HG02642 (cell line): ENCODE results near the gene SLCO4A1.

Source experiments
- ATAC-seq: cut with Tn5 transposase; IDR thresholded peaks from one replicate; pipeline ENCODE4 v1.9.1; 2021; ENCODE audit warnings: mild to moderate bottlenecking; ENCODE audit not compliant: unreplicated experiment, poor library complexity

The SLCO4A1 gene

DNA sequence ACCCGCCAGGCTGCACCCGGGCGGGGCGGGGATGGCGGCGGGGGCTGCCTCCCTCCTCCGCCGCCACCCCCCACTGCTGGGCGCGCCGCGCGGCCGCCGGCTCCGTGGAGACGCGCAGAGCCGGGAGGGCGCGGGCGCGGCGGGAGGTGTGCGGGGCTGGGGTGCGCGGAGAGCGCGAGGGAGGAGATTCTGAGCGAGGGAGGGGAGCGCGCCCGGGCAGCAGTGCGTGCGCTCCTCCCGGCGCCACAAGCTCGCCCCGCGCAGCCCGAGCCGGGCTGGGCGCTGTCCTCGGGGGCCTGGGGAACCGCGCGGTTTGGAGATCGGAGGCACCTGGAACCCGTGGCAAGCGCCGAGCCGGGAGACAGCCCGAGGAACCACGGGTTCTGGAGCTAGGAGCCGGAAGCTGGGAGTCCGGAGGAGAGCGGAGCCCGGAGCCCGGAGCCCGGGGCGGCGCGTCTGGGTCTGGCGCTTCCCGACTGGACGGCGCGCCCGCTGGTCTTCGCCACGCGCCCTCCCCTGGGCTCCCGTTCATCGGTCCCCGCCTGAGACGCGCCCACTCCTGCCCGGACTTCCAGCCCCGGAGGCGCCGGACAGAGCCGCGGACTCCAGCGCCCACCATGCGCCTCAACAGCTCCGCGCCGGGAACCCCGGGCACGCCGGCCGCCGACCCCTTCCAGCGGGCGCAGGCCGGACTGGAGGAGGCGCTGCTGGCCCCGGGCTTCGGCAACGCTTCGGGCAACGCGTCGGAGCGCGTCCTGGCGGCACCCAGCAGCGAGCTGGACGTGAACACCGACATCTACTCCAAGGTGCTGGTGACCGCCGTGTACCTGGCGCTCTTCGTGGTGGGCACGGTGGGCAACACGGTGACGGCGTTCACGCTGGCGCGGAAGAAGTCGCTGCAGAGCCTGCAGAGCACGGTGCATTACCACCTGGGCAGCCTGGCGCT lies 66.6 kb downstream of the SLCO4A1 start, which contains the start of gene NTSR1:
NTSR1 (plus strand) TSS at position 246 of the 946 bp plus-strand sequence; CDS start at position 618, 372 bp downstream.
- ATAC-seq = no peak

DNA sequence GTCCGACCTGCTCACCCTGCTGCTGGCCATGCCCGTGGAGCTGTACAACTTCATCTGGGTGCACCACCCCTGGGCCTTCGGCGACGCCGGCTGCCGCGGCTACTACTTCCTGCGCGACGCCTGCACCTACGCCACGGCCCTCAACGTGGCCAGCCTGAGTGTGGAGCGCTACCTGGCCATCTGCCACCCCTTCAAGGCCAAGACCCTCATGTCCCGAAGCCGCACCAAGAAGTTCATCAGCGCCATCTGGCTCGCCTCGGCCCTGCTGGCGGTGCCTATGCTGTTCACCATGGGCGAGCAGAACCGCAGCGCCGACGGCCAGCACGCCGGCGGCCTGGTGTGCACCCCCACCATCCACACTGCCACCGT lies 67.2 kb downstream of the SLCO4A1 start:
- no peak for ATAC-seq

DNA sequence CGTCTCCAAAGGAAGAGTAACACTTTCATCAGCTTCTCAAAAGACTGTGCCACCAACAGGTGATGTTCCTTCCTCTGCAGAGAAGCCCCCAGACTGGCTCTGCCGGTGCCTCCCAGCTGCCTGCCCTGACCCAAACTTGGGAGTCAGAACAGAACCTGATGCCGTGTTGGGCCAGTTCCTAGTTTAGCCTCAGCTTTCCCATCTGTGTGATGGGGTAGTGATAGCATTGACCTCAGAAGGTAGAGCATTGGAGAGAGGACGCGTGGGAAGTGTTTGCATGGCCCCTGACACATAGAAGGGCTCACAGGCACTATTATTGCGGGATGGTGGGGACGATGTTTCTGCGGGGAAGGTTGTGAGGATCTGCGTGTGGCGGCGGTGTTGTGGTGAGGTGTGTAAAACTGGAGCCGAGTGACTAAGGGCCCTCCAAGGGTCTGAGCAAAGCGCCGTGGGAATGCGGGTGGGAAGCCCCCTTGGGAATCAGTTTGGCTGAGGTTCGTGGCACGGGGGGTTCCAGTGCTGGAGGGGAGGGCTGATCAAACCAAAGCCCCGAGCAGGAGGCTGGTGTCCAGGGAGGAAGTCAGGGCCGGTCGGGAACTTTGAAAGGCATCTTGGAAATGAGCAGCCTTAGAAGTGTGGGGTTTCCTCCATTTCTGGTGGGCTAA lies 68.0 kb downstream of the SLCO4A1 start:
- no peak for ATAC-seq

DNA sequence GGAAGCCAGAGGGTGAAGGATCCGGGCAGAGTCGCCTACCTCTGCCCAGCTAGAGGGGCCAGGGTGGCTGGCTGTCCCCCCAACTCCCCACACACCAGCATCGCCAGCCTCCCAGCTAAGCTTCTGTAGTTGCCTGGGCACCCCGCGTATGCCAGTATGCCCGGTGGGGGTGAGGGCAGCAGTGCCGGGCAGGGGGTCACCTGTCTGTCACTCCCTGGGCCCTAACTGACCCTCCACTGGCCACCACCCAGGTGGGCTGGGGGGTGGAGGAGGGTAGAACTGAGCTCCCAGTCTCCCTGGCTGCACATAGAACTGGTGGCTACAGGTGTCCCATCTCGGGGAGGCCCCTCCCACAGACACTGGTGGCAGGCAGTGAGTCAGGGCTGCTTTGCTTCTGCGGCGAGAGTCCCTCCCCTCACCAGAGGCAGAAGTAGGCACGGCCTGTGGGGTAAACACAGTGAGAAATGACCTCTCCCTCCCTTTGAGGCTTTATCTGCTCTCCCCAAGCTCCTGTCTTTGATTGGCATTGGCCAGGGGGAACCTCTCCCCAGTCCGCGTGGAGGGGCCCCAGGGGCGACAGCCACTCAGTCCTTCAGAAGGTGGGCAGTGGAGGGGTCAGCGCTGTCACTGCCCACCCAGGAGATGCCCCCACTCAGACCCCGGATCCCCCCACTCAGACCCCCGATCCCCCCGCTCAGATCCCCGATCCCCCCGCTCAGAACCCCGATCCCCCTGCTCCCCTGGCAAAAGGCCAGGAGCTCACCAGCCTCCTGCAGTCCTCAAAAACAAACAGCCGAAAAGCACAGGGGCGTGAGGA lies 68.8 kb downstream of the SLCO4A1 start:
- no peak for ATAC-seq

DNA sequence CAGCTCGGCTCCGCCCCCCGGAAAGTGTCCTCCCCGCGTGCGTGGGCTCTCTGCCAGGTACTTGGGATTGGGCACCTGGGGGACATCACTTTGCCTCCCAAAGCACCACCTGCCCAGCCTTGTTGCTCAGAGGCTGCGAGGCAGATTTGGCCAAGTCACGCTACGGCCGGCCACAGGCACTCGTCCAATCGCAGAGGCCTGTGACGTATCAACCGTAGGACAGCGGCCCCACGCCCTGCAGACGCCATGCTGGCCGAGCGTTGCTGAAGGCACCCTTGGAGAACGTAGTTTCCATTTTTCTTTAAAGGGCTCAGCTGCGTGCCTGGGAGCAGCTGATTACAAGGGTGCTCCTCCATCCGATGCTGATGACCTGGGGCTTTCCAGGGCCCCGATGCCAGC lies 69.4 kb downstream of the SLCO4A1 start:
- no peak for ATAC-seq

DNA sequence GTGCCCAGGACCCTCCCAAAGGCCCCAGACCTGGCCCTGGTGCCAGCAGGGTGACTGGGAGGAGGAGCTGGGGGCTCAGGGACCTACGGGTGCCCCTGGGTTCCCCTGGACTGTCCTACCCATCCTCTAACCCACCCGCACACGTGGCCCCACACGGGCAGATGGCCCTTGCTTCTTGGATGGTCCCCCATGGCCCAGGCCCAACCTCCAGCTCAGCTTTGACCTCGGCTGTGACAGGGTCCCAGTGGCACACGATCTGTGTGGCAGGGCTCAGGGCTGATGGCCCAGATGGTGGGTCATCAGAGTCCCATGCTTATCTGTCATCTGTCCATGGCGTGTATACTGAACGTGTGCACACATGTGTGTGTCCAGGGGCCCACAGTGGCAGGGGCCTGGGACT lies 70.3 kb downstream of the SLCO4A1 start:
- ATAC-seq = no peak

DNA sequence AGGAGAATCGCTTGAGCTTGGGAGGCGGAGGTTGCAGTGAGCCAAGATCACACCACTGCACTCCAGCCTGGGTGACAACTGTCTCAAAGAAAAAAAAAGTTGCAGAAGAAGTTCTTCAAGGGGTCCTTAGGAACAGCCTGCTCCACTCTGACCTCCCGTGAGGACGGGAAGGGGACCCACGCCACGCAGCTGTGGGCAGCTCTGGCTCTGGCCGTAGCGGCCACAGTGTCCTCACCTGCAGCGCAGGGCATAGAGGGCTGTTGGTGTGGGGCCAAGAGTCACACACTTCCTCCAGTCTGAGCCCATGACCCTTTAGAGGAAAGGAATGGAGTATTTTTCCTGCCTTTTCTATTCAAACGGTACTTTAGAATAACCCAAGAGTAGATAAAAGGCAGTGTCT lies 71.7 kb downstream of the SLCO4A1 start:
- ATAC-seq = no peak

DNA sequence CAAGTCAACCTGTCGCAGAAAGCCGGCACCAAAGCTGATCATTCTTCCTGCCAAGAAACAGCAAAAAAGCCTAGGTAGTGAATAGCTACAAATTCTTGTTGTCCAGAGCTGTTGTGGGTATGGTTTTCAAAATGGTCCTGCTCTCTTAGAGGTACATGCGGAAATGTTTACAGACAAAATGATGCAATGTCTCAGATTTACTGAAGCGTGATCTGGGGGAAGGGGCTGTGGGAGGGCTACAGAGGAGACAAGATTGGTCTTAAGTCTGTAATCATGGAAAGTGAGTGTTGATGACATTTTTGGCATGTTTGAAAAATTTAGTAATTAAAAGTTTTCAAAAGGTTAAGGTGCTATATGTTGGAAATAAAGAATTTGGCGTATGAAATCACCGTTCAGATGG lies 72.5 kb downstream of the SLCO4A1 start:
- no peak for ATAC-seq

DNA sequence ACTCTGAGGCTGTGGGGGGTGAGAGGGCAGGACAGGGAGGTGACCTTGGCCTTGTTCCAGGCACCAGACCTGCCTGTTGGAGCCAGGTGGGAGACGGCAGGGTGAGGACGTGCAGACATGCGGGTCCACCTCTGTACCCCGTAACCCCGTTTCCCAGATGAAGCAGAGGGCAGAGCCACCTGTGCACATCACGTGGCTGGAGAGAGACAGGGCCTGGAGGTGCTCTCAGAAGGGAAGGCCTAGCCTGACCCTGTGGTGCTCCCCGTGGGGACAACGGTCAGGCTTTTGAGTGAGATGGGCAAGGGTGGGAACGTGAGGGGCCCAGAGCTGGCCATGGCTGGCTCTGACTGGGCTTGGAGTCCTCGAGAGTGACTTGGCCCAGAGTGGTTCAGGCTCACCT lies 72.9 kb downstream of the SLCO4A1 start:
- ATAC-seq = no peak

DNA sequence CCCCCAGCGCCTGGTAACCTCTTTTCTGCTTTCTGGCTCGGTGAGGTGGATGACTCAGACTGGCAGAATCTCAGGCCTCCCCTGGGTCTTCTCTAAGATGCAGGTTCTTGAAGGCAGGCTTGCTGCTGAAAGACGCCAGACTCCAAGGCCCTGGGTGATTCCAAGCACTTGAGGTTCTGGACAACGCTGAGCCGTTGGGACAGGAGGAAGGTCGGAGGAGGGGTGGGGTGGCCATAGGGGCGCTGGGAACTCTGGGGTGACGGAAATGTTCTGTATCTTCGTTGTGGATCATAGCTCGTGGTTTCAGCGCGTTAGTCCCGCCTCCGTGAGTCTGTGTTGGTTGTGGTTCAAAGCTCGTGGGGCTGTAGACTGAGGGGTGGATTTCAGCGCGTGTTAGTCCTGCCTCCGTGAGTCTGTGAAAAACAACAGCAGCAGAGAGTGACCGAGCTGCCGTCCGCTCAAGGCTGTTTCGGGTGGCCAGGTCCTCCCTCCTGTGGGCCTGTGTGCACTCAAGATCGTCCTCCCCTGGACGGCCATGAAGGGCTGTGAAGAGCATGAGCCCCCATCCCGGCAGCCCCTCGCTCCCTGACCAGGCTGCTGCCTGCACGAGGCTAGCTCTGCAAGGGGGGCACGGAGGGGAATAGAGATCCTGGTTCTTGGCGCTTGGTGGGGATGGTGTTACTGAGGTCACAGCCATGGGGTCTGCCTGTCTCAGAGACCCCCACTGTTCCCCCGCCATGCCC lies 74.1 kb downstream of the SLCO4A1 start:
- ATAC-seq = no peak

DNA sequence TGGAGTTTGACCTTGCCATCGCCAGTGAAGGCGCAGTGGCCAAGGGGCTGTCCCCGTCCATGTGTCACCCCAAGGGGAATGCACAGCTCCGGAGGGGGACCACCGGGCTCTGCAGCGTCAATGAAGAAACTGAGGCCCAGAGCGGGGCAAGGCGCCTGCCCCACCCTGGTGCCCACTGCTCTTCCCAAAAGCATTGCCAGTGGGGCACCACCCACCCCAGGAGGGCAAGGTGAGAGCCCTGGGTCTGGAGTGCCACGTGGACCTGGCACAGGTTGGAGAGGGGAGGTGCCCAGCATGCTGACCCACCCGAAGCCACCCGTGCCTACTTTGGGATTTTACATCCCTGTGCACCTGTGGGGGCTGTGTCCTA lies 74.6 kb downstream of the SLCO4A1 start:
- no peak for ATAC-seq

DNA sequence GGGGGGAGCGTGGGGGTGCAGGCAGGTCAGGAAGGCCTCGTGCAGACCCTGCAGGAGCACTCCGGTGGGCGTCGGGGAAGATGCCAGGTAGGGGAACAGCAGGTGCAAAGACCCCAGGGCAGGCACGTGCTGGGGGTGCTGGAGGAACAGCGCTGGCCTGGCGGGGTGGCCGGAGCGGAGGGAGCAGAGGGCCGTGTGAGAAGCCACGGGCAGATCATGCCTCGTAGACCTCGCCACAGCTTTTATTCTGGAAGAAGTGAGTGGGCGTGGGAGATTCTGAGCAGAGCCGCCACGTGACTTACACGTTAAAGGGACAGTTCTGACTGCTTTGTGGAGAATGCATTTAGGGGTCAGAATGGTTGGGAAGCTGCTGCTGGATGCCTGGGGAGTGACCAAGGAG lies 75.6 kb downstream of the SLCO4A1 start:
- ATAC-seq = no peak

DNA sequence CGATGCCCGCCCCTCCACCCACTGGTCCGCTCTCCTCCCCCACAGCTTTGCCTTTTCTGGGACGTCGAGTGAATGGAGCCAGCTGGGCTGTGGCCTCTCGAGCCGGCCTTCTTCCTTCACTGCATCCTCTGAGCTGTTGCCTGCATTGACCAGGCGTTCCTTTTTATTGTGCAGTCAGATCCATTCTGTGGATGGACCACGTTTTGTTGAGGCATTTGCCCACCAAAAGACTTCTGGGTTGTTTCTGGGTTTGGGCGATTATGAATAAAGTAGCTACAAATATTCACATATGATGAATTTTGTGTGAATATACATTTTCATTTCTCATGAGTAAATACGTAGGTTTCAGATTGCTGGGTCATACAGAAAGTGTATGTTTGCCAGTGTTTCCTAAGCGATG lies 76.2 kb downstream of the SLCO4A1 start:
- ATAC-seq = no peak

DNA sequence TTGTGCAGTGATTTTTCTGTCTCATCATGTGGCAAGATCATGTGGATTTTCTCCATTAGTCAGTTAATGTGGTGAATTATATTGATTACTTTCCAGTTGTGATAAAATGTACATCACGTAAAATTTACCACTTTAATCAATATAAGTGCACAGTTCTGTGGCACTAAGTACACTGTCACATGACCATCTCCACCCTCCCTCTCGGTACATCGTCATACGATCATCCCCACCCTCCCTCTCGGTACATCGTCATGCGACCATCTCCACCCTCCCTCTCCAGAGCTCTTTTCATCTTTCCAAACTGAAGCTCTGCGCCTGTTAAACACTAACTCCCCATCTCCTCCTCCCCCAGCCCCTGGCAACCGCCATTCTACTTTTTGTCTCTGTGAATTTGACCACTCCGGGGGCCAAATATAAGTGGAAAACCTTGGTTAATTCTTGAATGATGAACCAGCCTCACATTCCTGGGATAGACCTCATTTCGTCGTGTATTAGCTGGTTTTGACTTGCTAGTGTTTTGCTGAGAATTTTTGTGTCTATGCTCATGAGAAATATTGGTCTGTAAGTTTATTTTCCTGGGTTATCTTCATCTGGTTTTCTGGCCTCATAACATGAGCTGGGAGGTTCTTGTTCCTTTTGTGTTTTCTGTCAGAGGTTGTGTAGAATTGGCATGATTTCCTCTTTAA lies 77.1 kb downstream of the SLCO4A1 start:
- ATAC-seq = no peak
